Tibial nerve (tissue), 4 donors: ENCODE measurements around the gene ARID1B.

Experiments used
- CTCF ChIP-seq, 5 experiments: fragments of 200-600 bp in 3 of 5; fragments of 450-650 bp in 2 of 5; sonication (generic) in 3 of 5; IDR thresholded peaks; one replicate each; pipeline ENCODE4 v1.5.1; 2016 to 2019; ENCODE audit warnings: antibody characterized with exemption in 5 of 5, mild to moderate bottlenecking in 3 of 5, moderate library complexity in 2 of 5
- EP300 ChIP-seq, 2 donors: sonication (generic); formaldehyde crosslinking; IDR thresholded peaks; one replicate each; pipeline ENCODE4 v1.6.1; 2017; ENCODE audit warnings: antibody characterized with exemption in 2 of 2, mild to moderate bottlenecking in 1 of 2
- POLR2A ChIP-seq, 2 donors: fragments of 450-650 bp; IDR thresholded peaks; one replicate each; pipeline ENCODE4 v1.6.1; 2017; ENCODE audit warnings: antibody characterized with exemption in 2 of 2, mild to moderate bottlenecking in 2 of 2, moderate library complexity in 2 of 2

GRCh38 chr6:156883497-156884252 is 106.5 kb downstream of the ARID1B start:
- no peak for TF ChIP-seq POLR2A (IDR thresholded peaks at IDR 0.05)
- no peak for TF ChIP-seq CTCF (IDR thresholded peaks at IDR 0.05)
- no peak for TF ChIP-seq EP300 (IDR thresholded peaks at IDR 0.05)
